Kidney (tissue), 14 donors: ENCODE measurements around the gene AGXT2. TPM values are rescaled to one million over a fixed set of nuclear protein-coding genes. Genes with fewer than 3 reads are reported as not detected.

ENCODE experiments used
- DNase-seq, 5 donors: peaks; one replicate each; pipeline ENCODE4 v3.0.0-alpha.2; 2013 to 2020
- FAIRE-seq: peaks from 2 replicates; lab custom pipeline; 2012; peaks lifted over from hg19 to GRCh38; lab: Jason Lieb, UNC
- H3K27ac ChIP-seq, 2 donors: one replicate each; pipeline ENCODE4 v1.7.0; 2013; ENCODE audit warnings: low read depth in 2 of 2, low read length in 2 of 2, inconsistent platforms in 1 of 2
- H3K27me3 ChIP-seq: one replicate; pipeline ENCODE4 v1.7.1; 2013; ENCODE audit warnings: low read length, inconsistent platforms; ENCODE audit not compliant: control insufficient read depth, insufficient read depth
- H3K36me3 ChIP-seq, 3 donors: one replicate each; pipeline versions ENCODE4 v1.7.0 to v1.7.1; 2013; ENCODE audit warnings: low read length in 3 of 3, control low read depth in 1 of 3, inconsistent platforms in 1 of 3; ENCODE audit not compliant: insufficient read depth in 3 of 3, control insufficient read depth in 2 of 3
- H3K4me1 ChIP-seq, 3 donors: one replicate each; pipeline versions ENCODE4 v1.7.0 to v1.7.1; 2013; ENCODE audit warnings: low read length in 3 of 3, inconsistent platforms in 1 of 3, low read depth in 1 of 3; ENCODE audit not compliant: control insufficient read depth in 2 of 3, insufficient read depth in 2 of 3
- H3K4me3 ChIP-seq, 3 donors: one replicate each; pipeline versions ENCODE4 v1.7.0 to v1.8.1; 2013; ENCODE audit warnings: low read length in 3 of 3, control low read depth in 1 of 3, inconsistent platforms in 1 of 3
- H3K9ac ChIP-seq, 3 donors: one replicate each; pipeline versions ENCODE4 v1.7.0 to v1.7.1; 2013; ENCODE audit warnings: low read length in 3 of 3, control low read depth in 1 of 3, inconsistent platforms in 1 of 3
- H3K9me3 ChIP-seq, 3 donors: one replicate each; pipeline versions ENCODE4 v1.7.0 to v1.7.1; 2013; ENCODE audit warnings: low read length in 3 of 3, control low read depth in 1 of 3, inconsistent platforms in 1 of 3; ENCODE audit not compliant: control insufficient read depth in 2 of 3, insufficient read depth in 1 of 3
- CTCF ChIP-seq: IDR thresholded peaks from 3 replicates; pipeline ENCODE4 v1.5.1; 2012; ENCODE audit warnings: mild to moderate bottlenecking, moderate library complexity, borderline replicate concordance; ENCODE audit not compliant: insufficient read depth; ENCODE audit errors: extremely low read depth
- intact Hi-C: fragments of 100-400 bp; cut with DNase I; formaldehyde crosslinking; loops from one replicate; pipeline ENCODE4 v1.11.1; 2022
- polyA plus RNA-seq: library from polyadenylated mRNA; stranded (reverse); fragments of 350-450 nt; fragmentation: Illumina TruSeq; extraction: RNeasy Lipid Tissue Mini Kit (QIAGEN cat#74804); gene quantifications from one replicate; pipeline ENCODE4 v1.2.3, GENCODE V29; 2014; ENCODE audit warnings: low read depth, low replicate concordance; ENCODE audit not compliant: insufficient read depth
- total RNA-seq: library from RNA; stranded (reverse); fragmentation: NEBNext Ultra II Directional; extraction: Animal tissue kit (Norgen Biotek cat#: 25700); gene quantifications from one replicate; pipeline ENCODE4 v1.2.1, GENCODE V29; 2021
- donor health status: control.
- donor health status: control.
- donor health status: control.
- donor health status: control.
- donor health status: control.
- donor health status: DM: yes; HTN: yes; CAD: no.
- donor health status: Normal renal cell carcinoma (clear cell type).

Gene AGXT2
- total and polyA plus RNA-seq, 2 donors from 2014 or later, result 8.0 to 215 TPM

GRCh38 chr5:34957857-34958690 is 89.7 kb downstream of the AGXT2 start:
- TF ChIP-seq CTCF, result peak; percentile 48
- DNase-seq, result peak in 3 of 5 donors; percentile 32 to 56 (median 51)
- intact Hi-C loops, result no loop called here
- H3K4me3 ChIP-seq, result no peak overlapping the region
- peak; percentile 33 for FAIRE-seq
- no peak overlapping the region for H3K9ac ChIP-seq
- H3K9me3 ChIP-seq, result no peaks in the 10 kb centered on the region
- H3K36me3 ChIP-seq, result peaks cover 2 to 4% (median 4%) of the 10 kb centered on the region in 3 donors
- H3K4me1 ChIP-seq, result peaks cover 0 to 2% (median 0%) of the 10 kb centered on the region in 3 donors
- H3K27ac ChIP-seq, result peak overlapping the region in 1 of 2 donors; percentile 23
- H3K27me3 ChIP-seq, result no peaks in the 10 kb centered on the region

GRCh38 chr5:34957321-34957720 is 90.4 kb downstream of the AGXT2 start:
- intact Hi-C loops, result no loop called here
- H3K4me3 ChIP-seq, result no peak overlapping the region
- DNase-seq, result no peak
- FAIRE-seq, result no peak
- H3K9ac ChIP-seq, result no peak overlapping the region
- no peaks in the 10 kb centered on the region for H3K9me3 ChIP-seq
- peaks cover 0 to 2% (median 0%) of the 10 kb centered on the region in 3 donors for H3K4me1 ChIP-seq
- H3K36me3 ChIP-seq, result peaks cover 2 to 4% (median 4%) of the 10 kb centered on the region in 3 donors
- H3K27me3 ChIP-seq, result no peaks in the 10 kb centered on the region
- TF ChIP-seq CTCF, result no peak
- H3K27ac ChIP-seq, result no peak overlapping the region

Other genes with a start within 250 kb of the AGXT2 start
- 1.7 TPM for gene TTC23L, start 208.8 kb downstream of the AGXT2 start, total RNA-seq
- 0.39 TPM for gene TTC23L, start 208.8 kb downstream of the AGXT2 start, polyA plus RNA-seq
- gene RAD1, start 132.4 kb downstream of the AGXT2 start, total RNA-seq, result 14.8 TPM
- gene RAD1, start 132.4 kb downstream of the AGXT2 start, polyA plus RNA-seq, result 15.3 TPM
- 22.9 TPM for gene BRIX1, start 132.2 kb downstream of the AGXT2 start, total RNA-seq
- 23.1 TPM for gene BRIX1, start 132.2 kb downstream of the AGXT2 start, polyA plus RNA-seq
- gene DNAJC21, start 118.4 kb downstream of the AGXT2 start, total RNA-seq, result 45.0 TPM
- gene DNAJC21, start 118.4 kb downstream of the AGXT2 start, polyA plus RNA-seq, result 24.5 TPM
- gene PRLR, start 182.5 kb upstream of the AGXT2 start, total RNA-seq, result 6.3 TPM
- 9.3 TPM for gene PRLR, start 182.5 kb upstream of the AGXT2 start, polyA plus RNA-seq